K562 (cell line): ENCODE data around the gene CTRB1.

Experiments used
- CBX1 ChIP-seq: sonication (generic); IDR thresholded peaks from 2 replicates; pipeline ENCODE4 v1.6.1; 2016; ENCODE audit warnings: antibody characterized with exemption, low read depth, mild to moderate bottlenecking
- CHD7 ChIP-seq: fragments of 200-600 bp; sonication (generic); IDR thresholded peaks from one replicate; pipeline ENCODE4 v1.6.1; 2012; ENCODE audit warnings: mild to moderate bottlenecking, low read depth, low read length, inconsistent platforms
- HDAC2 ChIP-seq: fragments of 450-650 bp; IDR thresholded peaks from 2 replicates; pipeline ENCODE4 v1.6.1; 2016; ENCODE audit warnings: mild to moderate bottlenecking
- JUND ChIP-seq, 2 experiments: IDR thresholded peaks; 2 replicates in 1 of 2; 3 replicates in 1 of 2; pipeline ENCODE4 v1.6.1; 2011; ENCODE audit warnings: borderline replicate concordance in 2 of 2, low read depth in 2 of 2, low read length in 2 of 2, improper control_type of control experiment in 1 of 2, missing biosample characterization in 1 of 2, missing genetic modification characterization in 1 of 2, missing genetic modification reagents in 1 of 2
- NBN ChIP-seq: fragments of 450-650 bp; IDR thresholded peaks from 2 replicates; pipeline ENCODE4 v1.6.1; 2016; ENCODE audit warnings: low read depth, mild to moderate bottlenecking
- POLR2AphosphoS5 ChIP-seq: IDR thresholded peaks from 2 replicates; pipeline ENCODE4 v1.6.1; 2011; ENCODE audit warnings: mild to moderate bottlenecking, low read depth, low read length, moderate library complexity; ENCODE audit not compliant: control insufficient read depth, insufficient read depth
- SMAD1 ChIP-seq: fragments of 150-350 bp; IDR thresholded peaks from 2 replicates; pipeline ENCODE4 v1.6.1; 2014; ENCODE audit warnings: low read length, low read depth; ENCODE audit not compliant: partially characterized antibody
- SMARCA5 ChIP-seq: fragments of 450-650 bp; IDR thresholded peaks from 2 replicates; pipeline ENCODE4 v1.6.1; 2016
- TCF7L2 ChIP-seq: fragments of 150-350 bp; IDR thresholded peaks from 2 replicates; pipeline ENCODE4 v1.6.1; 2016; ENCODE audit warnings: low read depth, mild to moderate bottlenecking, low read length, moderate library complexity
- TEAD4 ChIP-seq, 2 experiments: sonication (generic) in 1 of 2; formaldehyde crosslinking in 1 of 2; IDR thresholded peaks; 2 replicates each; pipeline versions ENCODE4 v1.6.1 to v1.8.0; 2012 to 2022; ENCODE audit warnings: borderline replicate concordance in 1 of 2, inconsistent platforms in 1 of 2, low read length in 1 of 2, mild to moderate bottlenecking in 1 of 2, missing genetic modification reagents in 1 of 2
- USF2 ChIP-seq: sonication (generic); formaldehyde crosslinking; IDR thresholded peaks from 2 replicates; pipeline ENCODE4 v1.5.0; 2020; ENCODE audit warnings: missing genetic modification reagents
- ZBED1 ChIP-seq: IDR thresholded peaks from 2 replicates; pipeline ENCODE4 v1.6.1; 2014
- ZBTB1 ChIP-seq: sonication (generic); formaldehyde crosslinking; IDR thresholded peaks from 2 replicates; pipeline ENCODE4 v1.8.1; 2023; ENCODE audit warnings: missing genetic modification reagents, low read depth, mild to moderate bottlenecking, borderline replicate concordance

- no peak for TF ChIP-seq POLR2AphosphoS5
- TF ChIP-seq TEAD4 (IDR thresholded peaks at IDR 0.05; ENCODE audit: low read length), result no peak
- no peak for TF ChIP-seq TEAD4 (CRISPR knock-in tag; IDR thresholded peaks at IDR 0.05; ENCODE audit: borderline replicate concordance)
- no peak for TF ChIP-seq ZBTB1 (CRISPR knock-in tag)
- TF ChIP-seq TCF7L2, result no peak
- no peak for TF ChIP-seq HDAC2
- no peak for TF ChIP-seq SMAD1
- TF ChIP-seq NBN, result no peak
- no peak for TF ChIP-seq JUND (IDR thresholded peaks at IDR 0.05; ENCODE audit: borderline replicate concordance, low read depth, low read length)
- TF ChIP-seq JUND (tag; IDR thresholded peaks at IDR 0.05; ENCODE audit: borderline replicate concordance, low read depth, low read length), result no peak
- no peak for TF ChIP-seq CBX1
- no peak for TF ChIP-seq CHD7
- TF ChIP-seq ZBED1, result no peak
- TF ChIP-seq USF2 (CRISPR knock-in tag), result no peak
- no peak for TF ChIP-seq SMARCA5
Measured at GRCh38 chr16:75247249-75247648, 28.5 kb downstream of the CTRB1 start.
